Left colon (tissue), 2 donors: Measurements from ENCODE around the gene ARHGAP18. TPM values are rescaled to one million over a fixed set of nuclear protein-coding genes. Genes with fewer than 3 reads are reported as not detected.

ENCODE experiments used
- ATAC-seq: fragments of 200-7000 bp; cut with Tn5 transposase; one replicate; pipeline ENCODE4 v1.9.1; 2020; ENCODE audit warnings: mild to moderate bottlenecking, moderate library complexity
- DNase-seq, 2 donors: peaks; one replicate each; pipeline ENCODE4 v3.0.0-alpha.2; 2020
- intact Hi-C, 2 donors: fragments of 100-400 bp; cut with DNase I in 1 of 2; cut with micrococcal nuclease in 1 of 2; formaldehyde crosslinking; loops; one replicate each; pipeline versions ENCODE4 v1.11.2 to v1.14.0; 2022; cut with DNase I, micrococcal nuclease
- total RNA-seq, 2 donors: library from RNA; stranded (reverse); fragmentation: NEBNext Ultra II Directional; extraction: Animal tissue kit (Norgen Biotek cat#: 25700); gene quantifications; one replicate each; pipeline ENCODE4 v1.2.1, GENCODE V29; 2021
- donor health status: DM: no; HTN: no; CAD: no.
- donor health status: DM: yes; HTN: yes; CAD: no.

The ARHGAP18 gene
- total RNA-seq, 2 donors from 2014 or later: 19.9 to 26.9 TPM

DNA sequence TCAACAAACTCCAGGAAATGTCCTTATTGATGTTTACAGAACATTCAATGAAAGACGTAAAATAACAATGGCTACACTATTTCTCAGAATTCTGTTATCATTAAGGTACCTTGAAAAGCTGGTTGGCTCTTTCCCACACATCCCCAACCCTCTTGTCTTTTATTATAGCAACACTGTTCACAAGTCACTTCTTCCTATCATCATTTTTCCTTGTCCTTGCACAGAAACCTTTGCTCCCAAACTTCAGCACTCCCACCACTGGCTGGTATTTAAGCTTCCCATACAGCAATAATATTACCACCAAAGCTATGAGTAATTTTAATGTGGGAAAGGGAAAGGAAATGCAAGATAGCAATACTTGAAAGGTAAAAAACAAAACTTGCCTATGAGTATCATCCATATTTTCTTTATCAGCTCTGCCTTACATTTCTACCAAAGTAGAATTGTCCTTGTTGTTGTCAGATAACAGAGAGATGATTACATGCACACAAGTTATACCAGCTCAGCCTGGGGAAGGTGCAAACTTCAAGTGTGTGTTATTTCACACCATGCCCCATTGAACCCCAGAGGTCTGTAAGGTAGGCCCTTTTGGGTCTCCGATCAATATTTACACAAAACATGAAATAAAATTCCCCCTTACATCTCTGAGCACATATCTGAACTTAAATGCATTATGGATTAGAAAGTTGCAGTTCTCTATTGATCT, 32.2 kb downstream of the ARHGAP18 start:
- intact Hi-C loops: no loop called here
- ATAC-seq: peak; percentile 50

DNA sequence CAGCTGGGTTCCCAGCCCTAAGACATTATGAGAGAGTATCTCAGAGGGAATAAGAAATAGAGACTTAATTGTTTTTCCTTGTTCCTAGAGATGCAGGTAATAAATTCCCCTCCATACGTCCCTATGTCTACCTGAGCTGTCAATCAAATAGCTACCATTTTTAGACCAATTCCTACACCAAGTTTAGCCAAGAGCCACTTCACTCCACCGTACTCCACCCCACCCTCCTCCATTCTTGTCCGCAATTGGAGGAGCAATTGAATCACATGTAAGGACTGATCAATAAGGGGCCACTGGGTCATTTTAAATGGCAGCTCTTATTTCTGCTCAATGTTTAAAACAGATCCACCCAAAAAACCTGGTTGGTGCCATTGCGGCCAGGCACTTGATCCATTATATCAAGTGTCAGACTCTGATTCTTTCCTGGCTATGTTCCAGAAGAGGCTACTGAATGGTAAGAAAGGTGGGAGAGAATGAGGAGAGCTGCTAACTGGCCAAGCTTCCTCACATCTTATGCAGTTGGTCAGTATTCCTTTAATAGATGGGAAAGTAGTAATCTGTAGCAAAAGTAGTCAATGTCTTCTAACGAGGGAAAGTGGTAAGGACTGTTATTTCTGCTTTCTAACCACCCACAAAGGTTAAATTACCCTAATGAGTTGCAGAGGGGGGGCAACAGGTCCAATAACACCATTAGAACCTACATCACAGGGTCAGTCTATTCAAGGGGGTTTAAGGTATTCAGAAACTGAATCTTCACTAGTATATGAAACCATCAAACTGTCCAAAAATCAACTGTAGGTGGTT, 34.1 kb downstream of the ARHGAP18 start:
- ATAC-seq (no peak), DNase-seq (no peak)
- intact Hi-C loops: no loop called here

More for the DNA sequence above, 32.2 kb downstream of the ARHGAP18 start:
- DNase-seq: no peak

DNA sequence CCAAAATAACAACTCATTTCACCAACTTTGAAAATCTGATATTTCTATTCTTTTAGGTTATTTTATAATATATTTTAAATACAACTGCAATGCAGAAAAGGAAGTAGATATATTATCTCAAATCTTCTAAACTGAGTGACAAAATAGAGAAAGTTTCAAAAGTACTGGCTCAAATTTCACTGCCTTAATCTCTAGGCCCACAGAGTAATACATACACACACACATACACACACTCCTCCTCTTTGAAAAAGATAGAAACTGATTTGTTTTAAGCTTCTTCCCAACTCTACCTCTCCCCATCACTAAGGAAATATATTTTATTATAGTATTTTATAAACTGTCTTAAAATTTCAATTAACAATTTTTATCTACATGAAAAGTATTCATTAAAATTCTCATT, 36.2 kb downstream of the ARHGAP18 start:
- DNase-seq: no peak
- intact Hi-C loops: no loop called here
- ATAC-seq: no peak

DNA sequence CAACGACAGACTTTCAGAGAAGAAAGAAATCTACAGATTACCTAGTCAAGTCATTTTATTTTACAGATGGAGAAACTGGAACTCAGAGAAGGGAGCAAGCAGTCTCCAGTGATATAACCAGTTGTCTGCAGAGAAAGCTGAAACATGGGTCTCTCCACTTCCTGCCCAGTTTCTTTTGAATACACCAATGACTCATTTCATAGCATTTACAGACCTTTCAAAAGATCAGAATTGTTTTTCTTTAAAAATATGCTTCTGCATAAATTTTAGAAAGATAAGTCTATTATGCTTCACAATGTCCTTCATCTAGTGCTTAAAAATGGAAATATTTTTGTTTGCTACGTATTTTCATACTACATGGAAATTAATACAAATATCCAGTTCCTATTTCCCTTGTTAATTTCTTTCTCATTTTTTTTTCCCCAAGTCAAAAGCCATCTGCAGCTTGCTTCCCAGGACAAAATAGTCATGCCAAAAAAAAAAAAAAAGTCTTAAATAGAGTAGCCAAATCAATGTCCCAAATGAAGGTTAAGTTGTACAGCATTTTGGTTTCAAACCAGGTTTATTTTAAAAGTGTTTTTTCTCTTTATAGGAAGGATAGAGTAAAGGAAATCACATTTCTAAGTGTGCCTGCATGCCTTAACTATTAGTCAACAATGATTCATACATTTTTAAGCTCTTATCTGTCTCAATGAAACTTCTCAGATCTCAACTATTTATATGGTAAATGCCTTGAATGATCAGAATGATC, 36.9 kb downstream of the ARHGAP18 start:
- ATAC-seq: peak; percentile 34
- DNase-seq: no peak
- intact Hi-C loops: no loop called here

DNA sequence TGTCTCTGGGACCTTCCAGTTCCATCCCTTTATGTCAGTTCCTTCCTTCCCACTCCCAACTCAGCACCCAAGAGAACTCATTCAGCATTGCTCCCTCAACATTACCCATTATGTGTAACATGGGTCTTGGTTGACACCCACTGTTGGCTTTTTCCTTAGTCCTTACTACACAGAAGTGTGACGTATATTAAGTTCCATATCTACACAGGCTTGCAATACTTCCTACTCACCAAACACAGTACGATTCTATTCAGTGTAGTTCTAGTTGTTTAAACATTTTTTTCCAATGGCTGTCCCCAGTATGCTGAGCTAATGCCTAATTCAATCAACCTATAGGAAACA, 37.7 kb downstream of the ARHGAP18 start:
- intact Hi-C loops: no loop called here
- no peak for DNase-seq
- no peak for ATAC-seq

DNA sequence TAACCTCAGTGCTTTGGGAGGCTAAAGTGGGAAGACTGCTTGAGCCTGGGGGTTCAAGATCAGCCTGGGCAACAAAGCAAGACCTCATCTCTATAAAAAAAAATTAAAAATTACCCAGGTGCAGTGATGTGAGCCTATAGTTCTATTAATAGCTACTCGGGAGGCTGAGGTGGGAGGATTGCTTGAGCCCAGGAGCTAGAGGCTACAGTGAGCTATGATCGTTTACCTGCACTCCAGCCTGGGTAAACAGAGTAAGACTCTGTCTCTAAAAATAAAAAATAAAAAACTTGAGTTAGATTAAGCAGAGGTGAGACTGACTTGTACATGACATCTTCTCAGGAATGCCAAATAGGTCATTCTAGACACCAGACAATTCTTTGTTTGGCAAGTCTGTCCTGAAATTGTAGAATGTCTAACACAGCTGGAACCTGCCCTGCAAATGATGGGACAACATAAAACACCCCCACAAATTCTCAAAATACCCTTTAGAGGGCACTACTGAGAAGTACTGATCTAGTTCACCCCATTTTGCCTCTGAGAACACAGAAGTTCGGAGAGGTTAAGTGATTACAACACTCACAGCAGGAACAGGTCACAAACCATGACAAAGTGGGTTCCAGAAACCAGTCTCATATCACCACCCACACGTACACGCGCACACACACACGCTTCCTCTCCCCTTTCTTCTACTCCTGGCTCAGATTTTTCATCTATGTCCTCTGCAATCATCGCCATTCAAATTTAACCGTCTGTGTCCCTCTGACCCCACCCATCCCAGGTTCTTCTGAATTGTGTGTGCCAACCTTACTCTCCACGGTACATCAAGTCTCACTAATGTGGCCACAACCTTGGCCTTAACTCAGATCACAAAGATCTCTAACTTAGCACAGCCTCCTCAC, 38.3 kb downstream of the ARHGAP18 start:
- ATAC-seq (peak; percentile 41), DNase-seq (peak in 1 of 2 donors; percentile 36)
- intact Hi-C loops: no loop called here

DNA sequence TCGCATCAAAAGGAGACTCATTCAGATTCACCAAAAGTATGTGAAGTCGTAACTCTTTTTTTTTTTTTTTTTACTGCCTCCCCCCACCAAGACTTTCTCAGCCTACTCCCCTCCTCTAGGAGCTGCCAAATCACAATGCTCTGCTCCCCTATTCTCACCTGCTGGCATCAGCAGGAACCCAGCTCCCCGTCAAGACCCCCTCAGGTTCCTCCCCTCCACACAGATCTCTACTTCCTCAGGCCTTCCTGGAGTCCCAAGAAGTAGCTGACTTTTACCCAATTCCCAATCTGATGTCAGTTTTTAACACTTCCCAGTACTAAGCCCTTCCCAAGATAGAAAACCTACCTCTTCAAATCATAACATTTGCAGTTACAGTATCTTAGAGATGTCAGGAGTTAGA, 39.3 kb downstream of the ARHGAP18 start:
- ATAC-seq: no peak
- intact Hi-C loops: no loop called here

DNA sequence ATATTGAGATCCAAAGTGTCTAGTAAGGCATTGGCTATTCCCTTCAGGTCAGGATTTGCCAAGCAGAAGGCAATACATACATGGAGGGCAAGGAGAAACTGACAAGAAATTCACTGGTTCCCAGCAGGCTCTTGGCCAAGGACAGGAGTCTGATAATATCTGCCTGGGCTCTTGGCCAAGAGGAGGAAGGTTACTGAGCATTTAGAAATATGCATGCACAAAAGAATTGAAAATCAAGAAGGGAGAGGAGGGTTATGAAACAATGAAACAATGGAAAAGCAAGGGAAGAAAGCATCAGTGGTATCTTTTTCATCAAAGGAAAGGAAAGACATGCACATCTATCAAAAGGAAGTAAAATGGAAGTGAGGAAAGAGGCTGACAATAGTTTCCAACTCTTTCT, 42.4 kb downstream of the ARHGAP18 start:
- DNase-seq (no peak), ATAC-seq (peak; percentile 57)
- intact Hi-C loops: no loop called here

More for the DNA sequence above, 39.3 kb downstream of the ARHGAP18 start:
- DNase-seq: no peak

DNA sequence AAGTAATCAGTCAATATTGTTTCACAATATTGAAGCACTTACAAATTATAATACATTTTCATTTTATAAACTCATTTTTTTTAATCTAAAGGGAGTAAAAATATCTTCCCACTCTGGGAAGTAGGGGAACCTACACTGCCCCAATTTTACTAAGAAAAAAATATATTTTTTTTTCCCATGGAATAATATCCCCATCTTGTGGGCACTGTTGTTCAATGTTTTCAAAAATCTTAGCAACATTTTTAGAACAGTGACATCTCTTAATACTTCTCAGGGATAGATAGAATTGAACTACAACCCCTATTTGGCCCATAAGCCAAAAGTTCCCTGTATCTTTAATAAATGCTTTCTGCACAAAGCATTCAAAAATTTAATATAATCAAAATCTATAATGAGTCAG, 42.9 kb downstream of the ARHGAP18 start:
- DNase-seq (no peak), ATAC-seq (no peak)
- intact Hi-C loops: no loop called here

DNA sequence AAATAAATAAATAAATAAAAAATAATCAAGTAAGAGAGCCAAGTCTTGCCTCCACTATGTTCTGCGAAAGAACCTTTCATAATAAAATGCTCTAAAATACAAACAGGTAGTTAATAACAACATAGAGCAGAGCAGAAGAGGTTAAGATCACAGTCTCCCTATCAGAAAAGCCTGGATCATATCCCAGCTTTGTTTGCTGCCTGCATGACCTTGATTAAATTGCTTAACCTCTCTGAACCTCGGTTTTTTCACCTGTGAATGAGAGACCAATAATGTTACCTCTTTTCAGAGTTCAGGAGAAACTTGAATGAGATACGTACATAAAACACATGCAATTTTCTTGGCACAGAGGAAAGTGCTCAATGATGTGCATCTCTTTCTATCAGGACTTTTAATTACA, 44.4 kb downstream of the ARHGAP18 start:
- ATAC-seq (no peak), DNase-seq (no peak)
- intact Hi-C loops: no loop called here

DNA sequence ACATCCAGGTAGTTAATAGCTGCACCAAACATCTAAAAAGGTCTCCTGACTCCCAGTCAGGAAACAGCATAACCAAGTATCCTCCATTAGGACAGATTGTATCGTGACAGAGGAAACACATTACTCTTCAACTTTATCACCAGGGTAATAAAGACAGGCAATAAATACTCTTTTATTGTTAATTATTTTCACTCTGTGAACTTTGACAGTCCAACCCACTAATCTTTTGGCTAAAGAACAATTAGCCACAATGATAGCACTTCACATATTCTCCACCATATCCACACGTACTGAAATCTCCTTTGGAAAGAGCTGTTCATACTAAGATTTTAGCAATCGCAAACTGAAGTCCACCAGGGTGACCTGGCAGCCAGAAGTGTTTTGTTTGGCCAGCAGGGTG, 46.4 kb downstream of the ARHGAP18 start:
- intact Hi-C loops: no loop called here
- no peak for DNase-seq
- ATAC-seq: peak; percentile 44

DNA sequence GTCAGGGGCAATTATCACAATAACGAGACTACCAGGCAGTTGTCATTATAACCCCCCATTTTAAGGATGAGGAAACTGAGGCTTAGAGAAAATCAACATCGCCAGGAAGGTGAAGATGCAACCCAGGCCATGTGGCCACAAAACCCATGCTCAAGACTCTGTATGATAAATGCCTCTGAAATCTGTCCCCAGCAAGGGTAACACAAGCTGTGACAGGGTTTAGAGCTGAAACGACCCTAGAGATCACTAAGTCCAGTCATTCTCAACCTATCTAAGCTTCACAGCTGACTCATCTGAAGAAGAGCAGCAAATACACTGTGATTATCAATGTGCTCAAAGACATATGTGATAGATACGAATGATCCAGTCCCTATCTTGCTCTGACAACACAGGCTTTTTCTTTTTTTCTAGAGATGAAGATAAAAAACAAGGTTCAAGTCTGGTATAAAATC, 47.0 kb downstream of the ARHGAP18 start:
- no peak for ATAC-seq
- DNase-seq: no peak
- intact Hi-C loops: no loop called here

DNA sequence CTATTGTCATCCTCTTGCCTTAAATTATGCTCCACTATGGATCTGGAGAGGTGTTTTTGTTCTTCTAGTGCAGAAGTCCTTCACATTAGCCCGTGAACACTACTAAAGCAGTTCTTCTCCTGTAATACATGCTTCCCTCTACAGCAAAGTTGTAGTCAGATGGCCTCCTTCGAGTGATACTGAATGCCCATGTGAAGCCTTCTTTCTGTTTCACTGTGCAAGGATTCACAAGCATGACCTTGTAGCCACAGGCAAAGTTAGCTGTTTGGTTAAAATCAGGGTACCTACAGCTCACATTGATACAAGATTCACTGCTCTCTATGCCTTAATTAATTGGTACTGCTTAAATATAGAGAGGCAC, 47.6 kb downstream of the ARHGAP18 start:
- ATAC-seq: no peak
- intact Hi-C loops: no loop called here
- no peak for DNase-seq

DNA sequence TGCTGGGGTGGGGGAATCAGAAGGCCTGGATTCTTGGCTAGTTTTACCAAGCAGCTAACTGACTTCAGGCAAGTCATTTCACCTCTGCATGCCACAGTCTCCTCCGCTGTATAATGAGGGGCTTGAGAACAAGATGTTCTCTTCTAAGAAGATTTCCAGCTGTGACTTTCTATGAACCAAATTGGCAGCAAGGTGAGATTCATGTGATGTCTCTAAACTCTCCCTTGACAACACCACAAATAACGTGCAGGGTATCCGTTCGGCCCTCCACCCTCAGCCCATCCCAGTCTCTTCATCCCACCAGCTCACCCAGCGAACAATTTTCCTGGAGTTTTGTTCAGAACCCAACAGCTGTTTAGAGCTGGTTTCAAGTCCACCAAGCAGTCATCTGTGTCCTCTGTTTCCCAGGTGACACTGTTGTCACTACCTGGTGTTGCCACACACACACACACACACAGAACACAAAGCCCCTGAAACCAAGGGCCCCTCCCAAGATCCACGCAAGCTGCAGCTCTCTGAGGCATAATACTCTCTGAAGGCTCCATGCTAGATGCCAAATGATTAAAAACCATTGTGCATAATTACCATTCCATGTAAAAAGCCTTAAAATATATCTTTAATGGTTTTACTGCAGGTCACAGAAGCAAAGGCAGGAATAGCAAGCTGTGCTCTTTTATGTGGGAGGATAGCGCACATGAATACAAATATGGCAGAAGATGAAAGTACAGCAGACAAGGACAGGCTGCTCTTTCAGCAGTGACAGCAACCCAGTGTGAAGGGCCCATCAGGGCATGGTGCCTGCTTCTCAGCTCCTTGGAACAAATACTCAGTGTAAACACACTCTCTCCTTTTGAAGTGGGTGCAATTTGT, 48.2 kb downstream of the ARHGAP18 start:
- intact Hi-C loops: no loop called here
- DNase-seq: no peak
- peak; percentile 53 for ATAC-seq

DNA sequence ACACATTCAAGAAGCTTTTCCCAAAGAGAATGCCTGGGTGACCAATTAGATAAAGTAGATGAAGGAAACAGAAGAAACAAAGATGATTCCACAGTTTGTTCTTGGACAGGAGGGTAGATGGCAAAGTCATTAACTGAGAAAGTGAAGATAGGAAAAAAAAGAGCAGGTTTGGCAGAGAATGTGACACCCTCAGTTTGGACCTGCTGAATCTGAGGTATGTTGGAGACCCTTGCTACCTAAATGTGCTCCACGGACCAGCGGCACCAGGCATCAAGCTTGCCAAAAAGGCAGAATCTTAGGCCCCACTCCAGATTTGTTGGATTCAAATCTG, 49.7 kb downstream of the ARHGAP18 start:
- ATAC-seq (no peak), DNase-seq (no peak)
- intact Hi-C loops: no loop called here

DNA sequence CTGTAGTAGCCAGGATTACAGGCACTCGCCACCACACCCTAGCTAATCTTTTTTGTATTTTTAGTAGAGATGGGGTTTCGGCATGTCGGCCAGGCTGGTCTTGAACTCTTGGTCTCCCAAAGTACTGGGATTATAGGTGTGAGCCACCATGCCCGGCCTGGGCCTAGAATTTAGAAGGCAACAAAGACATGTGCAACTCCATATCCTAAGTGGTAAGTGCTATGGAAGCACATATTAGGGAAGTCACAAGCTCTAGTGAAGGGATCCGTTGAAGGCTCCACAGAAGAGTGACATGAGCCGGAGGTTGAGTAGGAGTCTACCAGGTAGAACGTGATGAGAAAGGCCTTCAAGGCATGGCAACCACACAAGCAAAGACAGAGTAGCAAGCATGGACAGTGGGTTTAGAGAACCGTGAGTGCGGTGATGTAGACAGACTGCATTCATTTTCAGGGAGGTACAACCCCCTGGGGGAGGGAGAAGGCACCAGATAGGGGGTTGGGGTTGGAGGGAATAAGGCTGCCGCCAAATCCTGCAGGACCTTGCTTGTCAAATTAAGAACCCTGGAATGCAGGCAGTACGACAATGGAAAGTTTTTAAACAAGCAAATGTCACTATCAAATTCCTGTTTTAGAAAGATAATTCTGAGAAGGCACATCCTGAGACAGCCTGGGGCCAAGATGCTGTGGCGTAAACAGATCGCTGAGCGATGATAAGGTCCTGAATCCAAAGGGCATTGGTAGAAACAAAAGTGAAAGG, 50.2 kb downstream of the ARHGAP18 start:
- ATAC-seq: peak; percentile 45
- no peak for DNase-seq

DNA sequence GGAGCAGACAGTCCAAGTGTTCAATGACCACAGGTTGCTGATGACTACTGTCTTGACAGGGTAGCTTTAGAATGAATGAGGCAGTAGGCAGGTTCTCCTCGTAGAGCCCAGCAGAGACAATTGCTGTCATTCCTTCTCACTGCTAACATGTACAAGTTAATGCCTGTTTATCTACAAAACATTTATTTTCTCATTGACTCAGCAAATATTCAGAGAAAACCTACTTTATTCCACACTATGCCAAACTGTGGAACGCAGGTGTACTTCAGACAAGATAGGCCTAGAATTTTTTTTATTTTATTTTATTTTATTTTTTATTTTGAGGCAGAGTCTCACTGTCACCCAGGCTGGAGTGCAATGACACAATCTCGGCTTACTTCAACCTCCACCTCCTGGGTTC, 50.8 kb downstream of the ARHGAP18 start:
- intact Hi-C loops: no loop called here
- DNase-seq (no peak), ATAC-seq (no peak)

More for the DNA sequence above, 50.2 kb downstream of the ARHGAP18 start:
- intact Hi-C loops: no loop called here
